GM21528 (cell line): ENCODE measurements around the gene TFR2.
"Not testable (repeated sequence)": the region's sequence is repeated elsewhere in the genome, so short reads cannot be mapped to it uniquely, and the experiment has no call there.

Experiments
- ATAC-seq: cut with Tn5 transposase; IDR thresholded peaks from one replicate; pipeline ENCODE4 v1.9.1; 2021; ENCODE audit warnings: mild to moderate bottlenecking, moderate library complexity; ENCODE audit not compliant: unreplicated experiment, low FRiP score

TFR2 gene

DNA sequence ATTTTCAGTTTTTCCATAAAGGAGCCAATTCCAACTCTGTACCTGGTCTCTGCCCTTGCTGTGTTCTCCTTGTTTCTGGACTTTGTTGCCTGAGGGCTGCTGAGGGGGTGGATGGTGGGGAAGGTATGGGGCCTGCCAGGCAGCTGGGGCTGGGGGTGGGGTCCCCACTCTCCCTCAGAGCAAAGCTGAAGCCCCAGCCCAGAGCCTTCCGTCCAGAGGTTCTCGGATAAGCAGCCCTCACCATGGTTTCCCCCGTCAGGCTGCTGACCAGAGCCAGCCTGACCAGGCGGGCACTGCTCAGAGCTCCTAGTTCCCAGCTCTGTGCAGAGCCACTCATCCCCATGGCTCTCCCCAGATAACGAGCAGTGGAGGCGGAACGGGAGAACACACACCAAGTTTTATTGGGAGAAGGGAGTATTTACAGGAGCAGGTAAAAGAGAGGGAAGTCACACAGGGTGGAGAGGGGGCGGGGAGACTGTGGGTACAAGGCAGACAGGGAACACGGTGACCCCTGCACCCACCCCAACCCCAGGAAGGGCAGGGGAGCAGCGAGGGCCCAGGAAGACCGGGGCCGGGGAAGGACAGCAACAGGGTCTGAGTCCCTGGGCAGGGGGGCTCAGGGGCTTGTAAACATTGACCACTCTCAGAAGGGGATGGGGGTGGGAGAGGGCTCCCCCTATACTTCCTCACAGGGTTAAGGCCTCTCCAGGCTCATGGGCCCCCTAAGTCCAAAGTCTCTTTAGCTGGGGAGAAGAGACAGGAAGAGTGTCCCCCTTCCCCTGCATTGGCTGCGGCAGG lies 38.0 kb upstream of the TFR2 start:
- no peak for ATAC-seq

DNA sequence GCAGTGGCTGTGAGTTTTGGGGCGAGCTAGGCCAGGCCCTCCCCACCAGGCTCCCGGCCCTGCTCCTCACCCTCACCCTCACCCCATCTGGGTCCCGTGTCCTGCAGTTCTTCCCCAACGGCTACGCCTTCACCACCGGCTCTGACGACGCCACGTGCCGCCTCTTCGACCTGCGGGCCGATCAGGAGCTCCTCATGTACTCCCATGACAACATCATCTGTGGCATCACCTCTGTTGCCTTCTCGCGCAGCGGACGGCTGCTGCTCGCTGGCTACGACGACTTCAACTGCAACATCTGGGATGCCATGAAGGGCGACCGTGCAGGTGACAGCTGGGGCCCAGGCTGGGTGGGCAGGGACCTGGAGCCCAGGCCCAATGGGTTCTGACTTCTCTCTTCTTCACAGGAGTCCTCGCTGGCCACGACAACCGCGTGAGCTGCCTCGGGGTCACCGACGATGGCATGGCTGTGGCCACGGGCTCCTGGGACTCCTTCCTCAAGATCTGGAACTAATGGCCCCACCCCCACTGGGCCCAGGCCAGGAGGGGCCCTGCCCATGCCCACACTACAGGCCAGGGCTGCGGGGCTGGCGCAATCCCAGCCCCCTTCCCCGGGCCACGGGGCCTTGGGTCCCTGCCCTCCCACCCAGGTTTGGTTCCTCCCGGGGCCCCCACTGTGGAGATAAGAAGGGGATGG lies 37.1 kb upstream of the TFR2 start:
- no peak for ATAC-seq

DNA sequence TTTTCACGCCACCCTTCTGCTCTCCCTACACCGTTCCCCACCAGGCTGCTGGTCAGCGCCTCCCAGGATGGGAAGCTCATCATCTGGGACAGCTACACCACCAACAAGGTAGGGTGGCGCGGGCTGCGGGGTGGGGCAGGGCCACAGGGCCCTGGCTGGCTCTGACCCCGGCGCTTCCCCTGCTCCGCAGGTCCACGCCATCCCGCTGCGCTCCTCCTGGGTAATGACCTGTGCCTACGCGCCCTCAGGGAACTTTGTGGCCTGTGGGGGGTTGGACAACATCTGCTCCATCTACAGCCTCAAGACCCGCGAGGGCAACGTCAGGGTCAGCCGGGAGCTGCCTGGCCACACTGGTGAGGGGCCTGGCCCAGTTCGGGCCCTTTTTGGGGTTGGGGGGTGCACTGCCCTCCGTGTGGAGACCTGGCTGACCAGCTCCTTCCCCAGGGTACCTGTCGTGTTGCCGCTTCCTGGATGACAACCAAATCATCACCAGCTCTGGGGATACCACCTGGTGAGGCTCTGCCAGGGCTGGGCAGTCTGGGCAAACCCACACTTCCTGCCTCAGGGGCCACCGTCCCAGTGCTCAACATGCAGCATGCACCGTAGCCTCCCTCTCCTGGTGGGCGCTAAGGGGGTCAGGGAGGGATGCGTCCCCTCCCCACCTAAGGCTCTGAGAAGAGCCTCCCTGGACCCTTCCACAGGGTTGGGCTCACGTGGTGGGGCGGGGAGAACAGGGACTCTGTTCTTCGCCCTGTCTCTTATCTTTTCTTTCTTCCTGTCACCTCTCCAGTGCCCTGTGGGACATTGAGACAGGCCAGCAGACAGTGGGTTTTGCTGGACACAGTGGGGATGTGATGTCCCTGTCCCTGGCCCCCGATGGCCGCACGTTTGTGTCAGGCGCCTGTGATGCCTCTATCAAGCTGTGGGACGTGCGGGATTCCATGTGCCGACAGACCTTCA lies 36.2 kb upstream of the TFR2 start:
- no peak for ATAC-seq

DNA sequence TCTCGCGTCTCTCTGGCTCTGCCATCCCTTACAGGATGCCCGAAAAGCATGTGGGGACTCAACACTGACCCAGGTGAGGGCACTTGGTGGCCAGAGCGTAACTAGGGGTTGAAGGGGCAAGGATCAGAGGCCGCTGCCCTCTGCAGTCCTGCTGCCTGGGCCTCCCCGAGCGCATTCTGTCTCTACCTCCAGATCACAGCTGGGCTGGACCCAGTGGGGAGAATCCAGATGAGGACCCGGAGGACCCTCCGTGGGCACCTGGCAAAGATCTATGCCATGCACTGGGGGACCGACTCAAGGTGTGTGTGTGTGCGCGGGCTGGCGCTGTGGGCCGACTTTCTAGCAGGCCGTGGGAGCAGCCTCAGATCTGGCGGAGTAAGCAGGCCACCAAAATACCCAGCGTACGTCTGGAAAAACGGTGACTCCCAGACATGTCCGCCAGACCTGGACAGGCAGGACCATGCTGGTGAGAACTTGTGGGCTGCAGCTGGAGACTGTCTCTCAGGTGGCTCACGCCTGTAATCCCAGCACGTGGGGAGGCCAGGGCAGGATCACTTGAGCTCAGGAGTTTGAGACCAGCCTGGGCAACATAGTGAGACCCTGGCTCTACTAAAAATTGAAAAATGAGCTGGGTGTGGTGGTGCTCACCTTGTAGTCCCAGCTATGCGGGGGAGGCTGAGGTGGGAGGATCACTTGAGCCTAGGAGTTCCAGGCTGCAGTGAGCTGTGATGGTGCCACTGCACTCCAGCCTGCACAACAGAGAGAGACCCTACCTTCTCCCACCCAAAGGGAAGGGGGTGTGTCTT lies 35.4 kb upstream of the TFR2 start:
- ATAC-seq, result no peak

DNA sequence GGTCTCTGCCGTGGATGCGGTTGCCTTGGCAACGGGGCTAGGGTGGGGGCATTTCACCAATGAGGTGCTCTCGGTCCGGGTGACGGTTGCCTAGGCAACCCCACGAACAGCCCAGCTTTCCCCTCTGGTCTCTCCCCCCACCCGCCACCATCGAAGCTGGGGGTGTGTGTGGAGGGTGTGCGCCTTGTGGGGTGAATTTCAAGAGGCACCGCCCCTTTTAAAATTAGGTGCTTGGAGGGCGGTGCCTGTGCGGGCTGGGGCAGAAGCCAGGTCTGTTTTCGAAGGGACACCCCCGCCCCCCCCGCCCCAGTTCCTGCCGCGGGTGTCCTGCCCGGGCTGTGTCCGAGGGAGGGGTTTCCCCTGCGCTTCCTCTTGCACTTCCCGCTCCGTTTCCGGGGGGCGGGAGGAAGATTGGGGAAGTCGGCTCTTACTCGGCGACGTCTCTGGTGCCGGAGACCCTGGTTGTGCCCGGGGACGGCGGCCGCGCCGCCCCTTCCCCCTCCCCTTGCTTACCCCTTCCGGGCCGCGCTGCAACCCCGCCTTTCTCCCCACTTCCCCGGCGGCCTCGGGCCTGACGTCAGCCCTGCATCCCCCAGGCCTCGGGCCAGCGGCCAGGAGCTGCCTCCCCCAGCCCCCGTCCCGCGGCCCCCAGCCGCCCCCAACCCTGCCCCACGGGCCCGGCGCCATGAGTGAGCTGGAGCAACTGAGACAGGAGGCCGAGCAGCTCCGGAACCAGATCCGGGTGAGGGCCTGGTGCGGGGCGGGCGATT lies 34.4 kb upstream of the TFR2 start:
- peak; percentile 31 for ATAC-seq

DNA sequence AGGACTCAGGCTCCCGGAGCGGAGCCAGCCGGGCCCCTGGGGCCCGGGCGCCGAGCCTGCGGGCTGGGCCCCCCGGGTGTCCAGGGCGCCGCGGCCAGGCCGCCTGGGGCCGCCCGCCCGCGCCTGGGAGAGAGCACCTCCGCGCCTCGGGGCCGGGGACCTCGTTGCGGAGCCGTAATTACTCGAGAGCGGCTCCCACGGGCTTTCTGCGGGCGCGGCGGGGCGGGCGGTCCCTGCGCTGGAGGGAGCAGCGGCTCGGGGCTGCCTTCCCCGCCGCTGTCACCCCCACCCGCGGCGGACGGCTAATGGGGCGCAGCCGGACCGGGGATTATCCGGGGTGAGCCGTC lies 33.7 kb upstream of the TFR2 start:
- no peak for ATAC-seq

DNA sequence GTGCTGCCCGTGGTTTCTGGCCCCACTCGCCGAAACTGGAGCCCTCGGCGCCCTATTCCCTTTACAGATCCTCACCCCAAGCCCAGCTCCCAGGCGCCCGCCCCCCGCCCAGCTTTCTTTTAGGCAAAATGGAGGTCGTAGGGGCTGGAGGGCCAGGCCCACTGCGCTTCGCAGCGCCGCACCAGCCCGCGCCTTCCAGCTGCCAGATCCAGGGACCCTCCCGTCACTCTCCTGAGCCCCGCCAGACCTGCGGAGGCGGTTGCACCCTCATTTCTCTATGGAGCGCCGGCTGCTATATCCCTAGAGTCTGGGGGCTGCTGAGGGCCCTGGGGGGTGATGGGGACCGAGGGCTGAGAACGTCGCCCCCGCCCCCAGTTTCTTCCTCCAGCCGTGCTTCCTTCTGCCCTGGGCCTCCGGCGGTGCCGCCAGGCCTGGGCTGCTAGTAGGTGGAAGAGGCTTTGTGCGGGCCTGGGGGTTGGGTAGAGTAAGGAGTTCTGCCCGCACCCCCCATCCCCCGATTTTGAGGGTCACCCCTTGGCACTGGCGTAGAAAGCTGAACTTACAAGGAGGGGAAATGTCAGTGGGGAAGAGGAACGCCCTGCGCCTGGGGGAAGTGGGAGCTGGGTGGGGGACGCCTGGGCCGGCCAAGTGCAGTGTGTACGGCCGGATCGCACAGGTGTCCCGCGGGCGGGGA lies 33.2 kb upstream of the TFR2 start:
- no peak for ATAC-seq

DNA sequence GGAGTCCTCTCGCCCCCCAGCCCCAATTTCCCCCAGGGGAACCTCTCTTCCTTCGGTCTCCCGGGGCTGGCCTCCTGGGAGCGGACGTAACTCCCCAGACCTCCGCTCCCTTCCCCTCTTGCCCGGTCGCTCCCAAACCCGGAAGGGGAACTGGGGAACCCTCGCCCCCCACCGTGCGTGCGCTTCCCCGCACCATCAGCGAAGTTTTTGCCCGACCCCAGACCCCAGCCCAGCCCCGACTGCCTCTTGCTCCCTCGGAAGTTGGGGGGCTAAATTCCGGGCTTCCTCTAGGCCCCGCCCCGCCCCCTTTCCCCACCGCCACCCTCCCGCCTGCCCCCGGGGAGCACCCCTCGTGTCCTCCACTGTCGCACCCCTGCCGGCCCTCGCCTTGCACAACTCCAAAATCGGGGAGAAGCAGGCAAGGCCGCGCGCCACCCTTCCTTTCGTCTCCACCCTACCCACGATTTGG lies 32.6 kb upstream of the TFR2 start:
- ATAC-seq, result peak; percentile 4

DNA sequence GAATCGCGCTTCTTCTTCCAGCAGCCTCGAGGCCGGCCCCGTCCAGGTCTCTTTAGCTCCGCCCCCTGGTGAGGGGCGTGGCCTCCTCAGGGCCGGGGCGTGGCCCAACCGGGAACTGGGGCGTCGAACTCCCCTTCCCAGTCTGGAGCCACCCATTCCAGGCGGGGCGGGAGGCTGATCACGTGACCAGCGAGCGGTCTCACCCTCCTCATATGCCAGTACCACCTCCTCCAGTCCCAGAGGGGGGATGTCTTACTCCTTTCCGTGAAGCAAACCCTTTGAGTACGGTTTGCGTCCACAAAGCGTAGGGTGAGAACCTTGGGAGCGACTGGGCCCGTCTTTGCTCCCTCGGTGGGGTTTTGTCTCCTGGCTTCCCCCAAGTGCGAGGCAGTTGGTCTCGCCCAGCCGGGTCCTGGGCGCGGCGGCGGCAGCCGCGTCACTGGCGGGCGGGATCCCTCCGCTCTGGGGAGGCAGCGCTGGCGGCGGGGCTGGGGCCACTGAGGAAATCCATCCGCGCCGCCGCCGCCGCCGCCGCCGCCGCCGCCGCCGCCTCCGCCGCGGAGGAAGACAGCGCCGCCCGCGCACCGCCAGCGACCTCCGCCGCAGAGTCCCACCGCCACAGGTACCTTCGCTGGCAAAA lies 32.1 kb upstream of the TFR2 start, which contains the start of gene GNB2:
Gene GNB2 (plus strand): TSS at position 439 of the 640 bp plus-strand sequence. CDS start 2,526 bp downstream, outside the sequence.
- ATAC-seq, result peak; percentile 56

DNA sequence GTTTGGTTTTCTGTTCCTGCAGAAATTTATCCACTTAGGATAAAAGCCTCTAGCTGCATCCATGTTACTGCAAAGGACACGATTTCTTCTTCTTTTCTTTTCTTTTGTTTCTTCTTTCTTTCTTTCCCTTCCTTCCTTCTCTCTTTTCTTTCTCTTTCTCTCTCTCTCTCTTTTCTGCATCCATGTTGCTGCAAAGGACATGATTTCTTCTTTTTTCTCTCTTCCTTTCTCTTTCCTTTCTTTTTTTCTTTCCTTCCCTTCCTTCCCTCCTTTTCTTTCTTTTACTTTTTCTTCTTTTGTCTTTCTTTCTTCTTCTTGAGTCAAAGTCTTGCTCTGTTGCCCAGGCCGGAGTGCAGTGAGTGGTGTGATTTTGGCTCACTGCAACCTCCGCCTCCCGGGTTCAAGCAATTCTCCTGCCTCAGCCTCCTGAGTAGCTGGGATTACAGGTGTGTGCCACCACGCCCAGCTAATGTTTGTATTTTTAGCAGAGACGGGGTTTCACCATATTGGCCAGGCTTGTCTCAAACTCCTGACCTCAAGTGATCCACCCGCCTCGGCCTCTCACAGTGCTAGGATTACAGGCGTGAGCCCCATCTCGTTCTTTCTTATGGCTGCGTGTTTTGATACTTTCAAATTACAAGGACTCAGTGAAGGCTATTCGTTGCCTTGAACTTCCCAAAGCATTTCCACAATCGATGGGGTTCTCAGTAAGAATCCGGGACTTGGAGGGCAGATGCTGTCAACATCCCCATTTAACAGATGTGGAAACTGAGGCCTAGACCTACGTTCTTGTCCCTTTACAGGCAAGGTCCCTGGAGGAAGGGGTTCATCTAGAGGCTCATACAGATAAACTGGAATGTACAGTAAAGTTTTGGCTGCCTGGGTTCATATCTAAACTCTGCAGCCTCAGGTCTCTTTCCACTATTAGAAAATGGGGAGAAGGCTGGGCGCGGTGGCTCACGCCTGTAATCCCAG lies 30.3 kb upstream of the TFR2 start:
- no peak for ATAC-seq

DNA sequence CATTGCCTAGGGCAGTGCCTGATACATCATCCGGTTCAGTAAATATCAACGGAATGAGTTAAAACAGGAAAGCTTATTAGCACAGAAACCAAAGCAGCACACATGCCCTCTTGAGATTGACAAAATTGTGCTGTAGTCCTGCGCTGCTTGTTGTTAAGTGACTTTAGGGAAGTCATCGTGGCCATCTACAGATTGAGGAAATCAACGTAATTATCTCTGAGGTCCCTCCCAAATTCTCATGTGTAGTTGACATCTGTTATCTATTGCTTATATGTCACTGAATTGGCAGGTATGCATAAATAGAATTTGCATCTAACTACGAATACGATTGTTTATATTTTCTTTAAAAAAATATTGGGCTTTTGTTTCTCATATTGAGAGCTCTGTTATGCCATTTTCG lies 28.7 kb upstream of the TFR2 start:
- no peak for ATAC-seq

DNA sequence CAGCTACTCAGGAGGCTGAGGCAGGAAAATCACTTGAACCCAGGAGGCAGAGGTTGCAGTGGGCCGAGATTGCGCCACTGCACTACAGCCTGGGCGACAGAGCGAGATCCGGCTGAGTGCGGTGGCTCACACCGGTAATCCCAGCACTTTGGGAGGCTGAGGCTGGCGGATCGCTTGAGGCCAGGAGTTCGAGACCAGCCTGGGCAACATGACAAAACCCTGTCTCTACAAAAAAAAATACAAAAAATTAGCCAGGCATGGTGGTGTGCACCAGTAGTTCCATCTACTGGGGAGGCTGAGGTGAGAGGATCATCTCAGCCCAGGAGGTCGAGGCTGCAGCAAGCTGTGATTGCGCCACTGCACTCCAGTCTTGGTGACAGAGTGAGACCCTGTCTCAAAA lies 27.8 kb upstream of the TFR2 start:
- ATAC-seq, result not testable (repeated sequence)

DNA sequence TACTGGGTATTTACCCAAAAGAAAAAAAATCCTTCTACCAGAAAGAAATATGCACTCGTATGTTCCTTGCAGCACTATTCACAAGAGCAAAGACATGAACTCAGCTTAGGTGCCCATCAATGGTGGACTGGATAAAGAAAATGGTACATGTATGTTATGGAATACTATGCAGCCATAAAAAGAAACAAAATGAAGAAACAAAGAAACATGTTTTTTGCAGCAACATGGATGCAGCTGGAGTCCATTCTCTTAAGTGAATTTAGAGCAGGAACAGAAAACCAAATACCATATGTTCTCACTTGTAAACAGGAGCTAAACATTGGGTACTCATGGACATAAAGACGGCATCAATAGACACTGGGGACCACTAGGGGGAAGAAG lies 26.7 kb upstream of the TFR2 start:
- no peak for ATAC-seq

DNA sequence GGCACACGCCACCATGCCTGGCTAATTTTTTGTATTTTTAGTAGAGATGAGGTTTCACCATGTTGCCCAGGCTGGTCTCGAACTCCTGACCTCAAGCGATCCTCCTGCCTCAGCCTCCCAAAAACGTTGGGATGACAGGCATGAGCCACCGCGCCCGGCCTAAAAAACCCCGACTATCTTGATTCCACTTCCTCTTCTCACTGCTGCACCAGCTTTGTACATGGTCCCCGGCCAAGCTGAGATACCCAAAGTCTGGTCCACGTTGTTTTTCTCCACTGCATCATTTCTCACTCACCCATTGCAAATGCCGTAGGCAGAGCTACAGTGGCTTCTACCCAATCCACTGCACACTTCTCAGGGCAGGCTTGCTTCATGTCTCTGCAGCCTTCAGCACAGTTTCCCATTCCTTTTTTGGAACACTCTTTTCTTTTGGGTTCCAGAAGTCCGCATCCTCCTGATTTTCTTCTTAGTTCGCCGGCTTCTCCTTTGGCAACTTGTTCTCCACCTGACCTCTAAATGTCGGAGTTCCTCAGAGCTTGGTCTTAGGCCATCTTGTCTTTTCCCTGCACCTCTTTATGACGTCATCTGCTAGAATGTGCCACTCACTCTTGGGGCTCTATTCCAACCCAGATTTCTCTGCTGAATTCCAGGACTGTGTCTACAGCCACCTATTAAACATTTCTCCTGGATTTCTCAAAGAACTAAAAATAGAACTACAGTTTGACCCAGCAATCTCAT lies 26.1 kb upstream of the TFR2 start:
- ATAC-seq, result no peak

DNA sequence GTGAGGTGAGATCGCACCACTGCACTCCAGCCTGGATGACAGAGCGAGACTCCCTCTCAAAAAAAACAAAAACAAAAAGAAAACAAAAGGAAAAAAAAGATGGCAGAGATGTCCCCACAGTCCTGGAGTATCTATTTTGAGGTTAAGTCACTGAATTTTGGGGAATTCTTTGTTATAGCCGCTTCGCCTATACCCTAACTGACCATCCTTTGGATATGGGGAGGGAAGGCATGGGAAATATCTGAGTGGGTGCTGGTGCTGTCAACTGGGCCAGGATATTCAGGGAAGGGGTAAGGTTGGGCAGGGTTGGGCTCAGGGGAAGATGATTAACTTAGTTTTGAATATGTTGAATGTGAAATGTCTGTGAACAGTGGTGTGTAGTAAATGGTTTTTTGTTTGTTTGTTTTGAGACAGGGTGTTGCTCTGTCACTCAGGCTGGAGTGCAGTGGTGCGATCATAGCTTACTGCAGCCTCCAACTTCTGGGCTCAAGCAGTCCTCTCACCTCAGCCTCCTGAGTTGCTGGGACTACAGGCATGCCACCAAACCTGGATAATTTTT lies 23.9 kb upstream of the TFR2 start:
- ATAC-seq, result no peak

DNA sequence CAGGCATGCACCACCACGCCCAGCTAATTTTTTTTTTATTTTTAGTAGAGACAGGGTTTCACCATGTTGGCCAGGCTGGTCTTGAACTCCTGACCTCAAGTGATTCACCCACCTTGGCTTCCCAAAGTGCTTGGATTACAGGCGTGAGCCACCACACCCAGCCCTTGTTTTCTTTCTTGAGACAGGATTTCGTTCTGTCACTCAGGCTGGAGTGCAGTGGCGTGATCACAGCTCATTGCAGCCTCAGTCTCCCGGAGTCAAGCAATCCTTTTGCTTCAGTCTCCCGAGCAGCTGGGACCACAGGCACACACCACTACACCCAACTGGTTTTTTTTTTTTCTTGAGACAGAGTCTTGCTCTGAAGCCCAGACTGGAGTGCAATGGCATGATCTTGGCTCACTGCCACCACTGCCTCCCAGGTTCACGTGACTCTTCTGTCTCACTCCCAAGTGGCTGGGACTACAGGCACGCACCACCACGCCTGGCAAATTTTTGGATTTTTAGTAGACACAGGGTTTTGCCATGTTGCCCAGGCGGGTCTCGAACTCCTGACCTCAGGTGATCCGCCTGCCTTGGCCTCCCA lies 20.9 kb upstream of the TFR2 start:
- not testable (repeated sequence) for ATAC-seq
